GM12875 (cell line): ENCODE data around the gene TTC24.
"Not testable (repeated sequence)": the region's sequence is repeated elsewhere in the genome, so short reads cannot be mapped to it uniquely, and the experiment has no call there.

Source experiments
- H3K4me3 ChIP-seq: one replicate; pipeline ENCODE4 v1.5.1; 2011; ENCODE audit warnings: low read depth, low read length, control low read depth
- CTCF ChIP-seq: IDR thresholded peaks from 2 replicates; pipeline ENCODE4 v1.5.1; 2011; ENCODE audit warnings: low read depth, mild to moderate bottlenecking, control low read depth, inconsistent platforms, low read length, moderate library complexity, borderline replicate concordance; ENCODE audit not compliant: insufficient read depth

The TTC24 gene

GRCh38 chr1:156629823-156630449, 50.4 kb downstream of the TTC24 start:
- no peak for TF ChIP-seq CTCF
- no peak overlapping the region for H3K4me3 ChIP-seq

GRCh38 chr1:156631152-156631551, 51.6 kb downstream of the TTC24 start:
- H3K4me3 ChIP-seq, result not testable (repeated sequence)

DNA sequence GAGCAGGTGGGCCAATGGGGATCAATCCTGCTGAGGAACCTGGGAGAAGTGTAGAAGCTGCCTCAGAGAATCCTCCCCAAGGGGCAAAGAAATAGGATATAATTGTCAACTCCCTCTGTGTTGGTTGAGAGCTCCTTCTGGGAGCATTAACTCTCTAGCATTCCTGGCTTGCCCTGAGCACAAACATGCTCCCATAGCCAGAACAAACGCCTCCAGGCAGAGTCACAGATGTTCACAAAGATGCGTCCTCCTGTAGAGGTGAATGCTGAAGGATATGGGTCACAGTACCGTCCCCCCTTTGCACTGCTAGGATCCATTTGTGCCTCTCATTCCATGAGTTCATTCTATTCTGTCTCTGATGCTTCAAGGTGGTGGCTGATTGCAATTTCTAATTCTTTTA, 52.8 kb downstream of the TTC24 start:
- no peak overlapping the region for H3K4me3 ChIP-seq
- TF ChIP-seq CTCF, result no peak
